ENCODE results near the gene LRRC15.

The LRRC15 gene

DNA sequence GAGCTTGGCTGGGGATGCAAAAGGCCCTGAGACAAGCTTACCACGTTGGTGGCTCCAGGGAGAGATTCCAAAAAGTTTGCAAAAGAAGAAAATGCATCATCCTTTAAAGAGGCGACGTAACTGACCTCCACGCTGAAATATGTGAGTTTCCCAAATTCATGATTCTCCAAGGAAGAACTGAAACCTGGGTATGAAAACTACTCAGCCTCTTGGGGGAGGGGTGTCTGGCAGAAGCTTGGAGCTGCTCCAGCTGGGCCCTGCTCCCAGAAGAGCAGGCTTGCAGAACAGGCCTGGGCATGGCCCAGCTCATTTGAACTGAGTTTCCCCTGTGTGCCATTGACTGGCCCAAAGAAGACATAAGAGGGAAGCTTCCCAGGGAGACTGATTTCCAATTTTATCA, 39.0 kb downstream of the LRRC15 start:
- H3K36me3 ChIP-seq (ENCODE audit: control insufficient read depth in 1 of 2, insufficient read depth in 2 of 2, low read length in 2 of 2), result no peaks in the 10 kb centered on the region
- H3K9me3 ChIP-seq (ENCODE audit: control insufficient read depth in 1 of 2, low read length in 2 of 2), result no peaks in the 10 kb centered on the region
- no peaks in the 10 kb centered on the region for H3K27me3 ChIP-seq (ENCODE audit: low read depth, low read length)
- H3K4me3 ChIP-seq (ENCODE audit: low read depth in 1 of 2, low read length in 2 of 2), result no peak overlapping the region
- no peak overlapping the region for H3K27ac ChIP-seq (ENCODE audit: low read length)
- H3K4me1 ChIP-seq (ENCODE audit: control insufficient read depth in 1 of 2, insufficient read depth in 2 of 2, low read length in 2 of 2), result peaks cover 4 to 15% of the 10 kb centered on the region in 2 donors

DNA sequence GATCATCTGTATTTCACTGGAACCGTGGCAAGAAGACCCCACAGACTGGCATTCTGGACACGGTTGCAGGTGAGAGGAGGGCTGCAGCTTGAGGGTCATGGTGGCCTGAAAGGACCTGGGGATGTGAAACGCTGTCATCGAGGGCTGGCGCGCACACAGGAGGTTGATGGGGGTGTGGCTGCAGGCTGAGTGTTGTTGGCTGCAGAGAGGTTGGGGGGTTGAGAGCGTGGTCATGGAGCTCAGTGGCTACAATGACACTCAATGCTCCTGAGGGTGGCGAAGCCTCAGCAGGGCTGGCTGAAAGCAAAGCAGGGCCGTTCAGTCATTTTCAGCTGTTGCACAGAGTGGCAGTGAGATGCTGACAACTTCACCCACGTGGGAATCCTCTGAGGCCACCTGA, 39.4 kb downstream of the LRRC15 start:
- H3K4me3 ChIP-seq (ENCODE audit: low read depth in 1 of 2, low read length in 2 of 2), result no peak overlapping the region
- no peaks in the 10 kb centered on the region for H3K36me3 ChIP-seq (ENCODE audit: control insufficient read depth in 1 of 2, insufficient read depth in 2 of 2, low read length in 2 of 2)
- H3K9me3 ChIP-seq (ENCODE audit: control insufficient read depth in 1 of 2, low read length in 2 of 2), result no peaks in the 10 kb centered on the region
- no peak overlapping the region for H3K27ac ChIP-seq (ENCODE audit: low read length)
- no peaks in the 10 kb centered on the region for H3K27me3 ChIP-seq (ENCODE audit: low read depth, low read length)
- peaks cover 4 to 15% of the 10 kb centered on the region in 2 donors for H3K4me1 ChIP-seq (ENCODE audit: control insufficient read depth in 1 of 2, insufficient read depth in 2 of 2, low read length in 2 of 2)

DNA sequence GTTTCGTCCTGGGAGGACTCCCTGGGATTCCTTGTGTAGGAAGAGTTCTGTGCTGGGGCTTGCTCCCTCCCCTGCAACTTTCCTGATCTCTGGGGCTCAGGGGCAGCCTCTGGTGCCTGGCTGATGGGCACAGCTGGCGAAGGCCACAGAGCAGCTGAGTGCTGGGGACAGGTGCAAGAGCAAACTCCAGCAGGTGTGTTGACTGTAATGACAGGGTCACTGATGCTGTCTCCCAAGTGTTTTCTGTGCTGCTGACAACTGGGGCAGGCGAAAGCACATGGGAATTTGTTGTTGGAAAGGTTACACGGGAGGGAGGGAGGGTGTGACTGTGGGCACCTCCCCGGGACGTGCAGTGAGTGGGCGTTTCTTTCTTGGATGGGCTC, 40.0 kb downstream of the LRRC15 start:
- Histone ChIP-seq H3K9me3 (ENCODE audit: control insufficient read depth in 1 of 2, low read length in 2 of 2) (no peaks in the 10 kb centered on the region), H3K27ac (ENCODE audit: low read length) (no peak overlapping the region), H3K27me3 (ENCODE audit: low read depth, low read length) (no peaks in the 10 kb centered on the region), H3K4me1 (ENCODE audit: control insufficient read depth in 1 of 2, insufficient read depth in 2 of 2, low read length in 2 of 2) (peaks cover 4 to 15% of the 10 kb centered on the region in 2 donors), H3K4me3 (ENCODE audit: low read depth in 1 of 2, low read length in 2 of 2) (no peak overlapping the region), H3K36me3 (ENCODE audit: control insufficient read depth in 1 of 2, insufficient read depth in 2 of 2, low read length in 2 of 2) (no peaks in the 10 kb centered on the region)

DNA sequence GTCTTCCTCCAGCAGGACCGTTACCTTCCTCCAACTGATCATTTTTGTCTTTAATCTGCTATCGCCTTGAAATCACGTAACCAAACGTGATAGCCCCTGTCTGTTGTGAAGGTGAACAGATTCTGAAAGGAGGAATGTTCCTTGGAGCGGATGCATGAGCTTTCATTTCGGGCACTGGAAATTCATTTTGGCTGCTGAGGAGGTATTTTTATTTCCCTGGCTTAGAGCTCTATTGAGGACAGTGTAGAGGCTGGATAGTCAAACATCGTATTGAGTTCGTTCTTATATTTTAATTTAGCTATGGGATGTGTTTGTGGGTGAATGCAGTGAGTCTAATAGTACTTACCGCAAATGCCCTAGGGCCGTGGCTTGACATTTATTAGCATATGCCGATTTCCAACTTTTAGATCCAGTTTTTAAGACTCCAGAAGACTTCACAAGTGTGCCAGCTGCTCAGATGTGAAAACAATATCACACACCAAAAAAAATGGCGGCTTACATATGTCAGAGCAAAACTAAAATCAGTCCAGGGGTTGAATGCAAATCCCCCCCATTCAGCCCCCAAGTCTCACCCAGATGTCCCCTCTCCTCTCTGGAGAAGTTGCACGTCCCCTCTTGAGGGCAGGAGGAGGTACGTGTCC, 40.5 kb downstream of the LRRC15 start:
- peaks cover 5 to 20% of the 10 kb centered on the region in 2 donors for H3K4me1 ChIP-seq (ENCODE audit: control insufficient read depth in 1 of 2, insufficient read depth in 2 of 2, low read length in 2 of 2)
- no peak overlapping the region for H3K27ac ChIP-seq (ENCODE audit: low read length)
- H3K27me3 ChIP-seq (ENCODE audit: low read depth, low read length), result no peaks in the 10 kb centered on the region

DNA sequence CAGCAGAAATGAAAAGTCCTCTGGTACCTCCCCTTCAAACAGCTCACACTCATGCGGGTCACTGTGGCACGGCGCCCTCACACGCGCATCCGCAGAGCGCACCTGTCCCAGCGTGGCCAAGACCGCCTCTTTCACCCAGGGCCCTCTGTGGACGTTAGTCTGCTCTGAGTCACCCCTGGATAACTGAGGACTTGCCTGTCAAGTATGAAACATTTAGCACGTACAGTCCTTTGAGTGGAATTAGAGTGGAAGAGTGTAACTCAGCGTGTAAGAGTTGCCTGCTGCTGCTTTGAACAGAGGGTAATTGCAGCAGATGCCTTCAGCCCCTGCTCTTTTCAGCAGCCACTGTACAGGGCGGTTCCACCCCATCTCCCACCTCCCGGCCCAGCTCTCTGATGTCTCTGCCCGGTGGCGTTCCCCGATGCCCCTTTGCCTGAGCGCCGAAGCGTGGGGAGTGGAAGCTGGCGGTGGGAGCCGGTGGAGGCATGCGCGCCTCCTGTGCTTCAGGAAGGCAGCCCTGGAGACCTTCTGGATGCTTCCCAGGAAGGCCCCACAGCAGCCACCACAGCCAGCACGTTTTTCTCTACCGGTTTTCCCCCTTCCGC, 41.4 kb downstream of the LRRC15 start:
- Histone ChIP-seq H3K36me3 (ENCODE audit: control insufficient read depth in 1 of 2, insufficient read depth in 2 of 2, low read length in 2 of 2) (no peaks in the 10 kb centered on the region), H3K4me3 (ENCODE audit: low read depth in 1 of 2, low read length in 2 of 2) (no peak overlapping the region), H3K9me3 (ENCODE audit: control insufficient read depth in 1 of 2, low read length in 2 of 2) (no peaks in the 10 kb centered on the region), H3K27ac (ENCODE audit: low read length) (no peak overlapping the region), H3K4me1 (ENCODE audit: control insufficient read depth in 1 of 2, insufficient read depth in 2 of 2, low read length in 2 of 2) (peaks cover 8 to 18% of the 10 kb centered on the region in 2 donors), H3K27me3 (ENCODE audit: low read depth, low read length) (no peaks in the 10 kb centered on the region)

More for the DNA sequence above, 40.5 kb downstream of the LRRC15 start:
- H3K36me3 ChIP-seq (ENCODE audit: control insufficient read depth in 1 of 2, insufficient read depth in 2 of 2, low read length in 2 of 2), result no peaks in the 10 kb centered on the region
- no peak overlapping the region for H3K4me3 ChIP-seq (ENCODE audit: low read depth in 1 of 2, low read length in 2 of 2)
- H3K9me3 ChIP-seq (ENCODE audit: control insufficient read depth in 1 of 2, low read length in 2 of 2), result no peaks in the 10 kb centered on the region

DNA sequence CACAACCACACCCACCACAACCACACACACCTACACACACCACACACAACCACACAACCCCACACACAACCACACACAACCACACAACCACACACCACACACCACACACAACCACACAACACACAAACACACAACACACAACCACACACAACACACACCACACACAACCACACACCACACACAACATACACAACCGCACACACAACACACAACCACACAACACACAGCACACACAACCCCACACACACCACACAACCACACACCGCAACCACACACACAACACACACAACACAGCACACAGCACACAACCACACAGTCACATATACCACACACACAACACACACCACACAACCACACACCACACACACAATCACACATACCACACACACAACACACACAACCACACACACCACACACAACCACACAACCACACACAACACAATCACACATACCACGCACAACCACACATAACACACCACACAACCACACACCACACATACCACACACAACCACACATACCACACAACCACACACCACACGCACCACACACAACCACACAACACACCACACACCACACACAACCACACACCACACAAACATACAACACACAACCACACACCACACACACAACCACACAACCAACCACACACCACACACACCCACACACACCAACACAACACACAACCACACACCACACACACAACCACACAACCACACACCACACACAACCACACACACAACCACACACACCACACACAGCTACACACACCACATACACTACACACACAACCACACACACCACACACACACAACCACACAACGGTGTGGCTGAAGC, 42.1 kb downstream of the LRRC15 start:
- Histone ChIP-seq H3K27me3 (ENCODE audit: low read depth, low read length) (no peaks in the 10 kb centered on the region), H3K9me3 (ENCODE audit: control insufficient read depth in 1 of 2, low read length in 2 of 2) (no peaks in the 10 kb centered on the region), H3K36me3 (ENCODE audit: control insufficient read depth in 1 of 2, insufficient read depth in 2 of 2, low read length in 2 of 2) (no peaks in the 10 kb centered on the region), H3K4me3 (ENCODE audit: low read depth in 1 of 2, low read length in 2 of 2) (no peak overlapping the region), H3K27ac (ENCODE audit: low read length) (no peak overlapping the region), H3K4me1 (ENCODE audit: control insufficient read depth in 1 of 2, insufficient read depth in 2 of 2, low read length in 2 of 2) (peaks cover 8 to 17% of the 10 kb centered on the region in 2 donors)

DNA sequence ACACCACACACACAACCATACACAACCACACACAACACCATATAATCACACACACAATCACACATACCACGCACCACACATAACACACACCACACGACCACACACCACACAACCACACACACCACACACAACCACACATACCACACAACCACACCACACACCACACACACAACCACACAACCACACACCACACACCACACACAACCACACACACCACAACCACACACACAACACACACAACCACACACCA, 42.6 kb downstream of the LRRC15 start:
- no peak overlapping the region for H3K4me3 ChIP-seq (ENCODE audit: low read depth in 1 of 2, low read length in 2 of 2)
- no peak overlapping the region for H3K27ac ChIP-seq (ENCODE audit: low read length)
- H3K4me1 ChIP-seq (ENCODE audit: control insufficient read depth in 1 of 2, insufficient read depth in 2 of 2, low read length in 2 of 2), result peaks cover 8 to 17% of the 10 kb centered on the region in 2 donors
- no peaks in the 10 kb centered on the region for H3K9me3 ChIP-seq (ENCODE audit: control insufficient read depth in 1 of 2, low read length in 2 of 2)
- no peaks in the 10 kb centered on the region for H3K27me3 ChIP-seq (ENCODE audit: low read depth, low read length)
- H3K36me3 ChIP-seq (ENCODE audit: control insufficient read depth in 1 of 2, insufficient read depth in 2 of 2, low read length in 2 of 2), result no peaks in the 10 kb centered on the region

DNA sequence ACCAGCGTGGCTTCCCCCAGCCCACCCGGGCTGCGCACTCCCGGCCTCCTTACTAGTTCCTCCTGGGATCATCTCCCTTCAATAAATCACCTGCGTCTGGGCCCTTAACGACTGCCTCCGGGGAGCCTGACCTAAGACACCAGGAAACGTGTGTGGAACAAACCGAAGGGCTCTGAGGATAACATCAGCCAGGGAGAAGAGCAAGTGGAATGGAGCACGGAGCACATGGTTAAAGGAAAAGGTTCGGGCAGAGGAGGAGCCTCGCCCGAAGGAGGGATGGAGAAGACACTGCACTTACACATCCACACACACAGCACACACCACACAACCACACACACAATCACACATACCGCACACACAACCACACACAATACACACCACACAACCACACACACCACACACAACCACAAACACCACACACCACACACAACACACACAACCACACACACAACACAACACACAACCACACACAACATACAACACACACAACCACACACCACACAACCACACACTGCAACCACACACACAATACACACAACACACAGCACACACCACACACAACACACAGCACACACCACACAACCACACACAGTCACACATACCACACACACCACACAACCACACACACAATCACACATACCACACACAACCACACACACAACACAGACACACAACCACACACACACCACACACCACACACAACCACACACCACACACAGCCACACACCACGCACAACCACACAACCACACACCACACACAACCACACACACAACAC, 43.2 kb downstream of the LRRC15 start:
- Histone ChIP-seq H3K36me3 (ENCODE audit: control insufficient read depth in 1 of 2, insufficient read depth in 2 of 2, low read length in 2 of 2) (no peaks in the 10 kb centered on the region), H3K27ac (ENCODE audit: low read length) (no peak overlapping the region), H3K9me3 (ENCODE audit: control insufficient read depth in 1 of 2, low read length in 2 of 2) (no peaks in the 10 kb centered on the region), H3K4me1 (ENCODE audit: control insufficient read depth in 1 of 2, insufficient read depth in 2 of 2, low read length in 2 of 2) (peaks cover 8 to 17% of the 10 kb centered on the region in 2 donors), H3K4me3 (ENCODE audit: low read depth in 1 of 2, low read length in 2 of 2) (no peak overlapping the region), H3K27me3 (ENCODE audit: low read depth, low read length) (no peaks in the 10 kb centered on the region)

DNA sequence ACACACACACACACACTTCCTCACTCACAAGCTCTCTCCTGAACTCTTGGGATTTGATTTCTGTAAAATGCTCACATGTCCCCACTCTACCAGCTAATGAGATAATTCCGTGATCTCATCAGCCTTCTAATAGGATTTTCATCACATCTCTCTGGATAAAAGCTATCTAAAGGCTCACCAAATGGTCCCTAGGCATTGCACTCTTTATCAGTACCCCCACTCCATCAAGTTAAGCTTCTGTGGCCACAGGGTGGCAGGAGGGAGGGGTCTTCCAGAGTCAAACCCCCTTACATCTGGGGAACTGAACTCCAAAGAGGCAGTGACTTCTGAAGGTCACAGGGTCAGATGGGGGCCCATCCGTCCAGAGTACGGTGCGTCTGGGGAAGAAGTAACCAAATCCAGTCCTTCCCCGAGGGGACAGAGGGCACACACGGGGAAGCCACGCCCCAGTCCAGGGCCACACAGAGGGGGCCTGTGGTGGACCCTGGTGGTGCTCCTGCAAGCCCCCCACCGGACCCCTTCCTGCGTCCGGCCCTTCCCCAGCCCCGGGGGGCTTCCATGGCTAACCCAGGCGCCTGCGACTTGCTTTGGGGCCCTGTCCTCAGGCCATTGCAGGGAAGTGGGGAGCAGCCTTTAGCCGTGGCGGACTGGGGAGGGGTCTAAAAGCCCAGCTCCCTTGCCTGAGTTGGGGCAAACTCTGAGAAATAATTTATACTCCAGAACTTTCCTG, 44.0 kb downstream of the LRRC15 start:
- H3K36me3 ChIP-seq (ENCODE audit: control insufficient read depth in 1 of 2, insufficient read depth in 2 of 2, low read length in 2 of 2), result no peaks in the 10 kb centered on the region
- H3K4me3 ChIP-seq (ENCODE audit: low read depth in 1 of 2, low read length in 2 of 2), result no peak overlapping the region
- peaks cover 8 to 12% of the 10 kb centered on the region in 2 donors for H3K4me1 ChIP-seq (ENCODE audit: control insufficient read depth in 1 of 2, insufficient read depth in 2 of 2, low read length in 2 of 2)
- H3K9me3 ChIP-seq (ENCODE audit: control insufficient read depth in 1 of 2, low read length in 2 of 2), result no peaks in the 10 kb centered on the region
- H3K27ac ChIP-seq (ENCODE audit: low read length), result no peak overlapping the region
- no peaks in the 10 kb centered on the region for H3K27me3 ChIP-seq (ENCODE audit: low read depth, low read length)

DNA sequence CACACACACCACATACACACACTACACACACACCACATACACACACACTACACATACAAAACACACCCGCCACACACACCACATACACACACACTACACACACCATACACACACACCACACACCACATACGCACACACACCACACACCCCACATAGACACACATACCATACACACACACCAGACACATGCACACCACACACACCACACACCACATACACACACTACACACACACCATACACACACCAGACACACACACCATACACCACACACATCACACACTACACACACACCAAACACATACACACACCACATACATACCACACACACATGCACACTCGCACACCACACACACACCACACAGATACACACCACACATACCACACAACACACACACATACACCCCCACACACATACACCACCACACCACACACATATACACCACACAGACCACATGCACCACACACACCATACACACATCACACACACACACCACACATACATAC, 44.7 kb downstream of the LRRC15 start:
- Histone ChIP-seq H3K9me3 (ENCODE audit: control insufficient read depth in 1 of 2, low read length in 2 of 2) (no peaks in the 10 kb centered on the region), H3K4me3 (ENCODE audit: low read depth in 1 of 2, low read length in 2 of 2) (no peak overlapping the region), H3K27ac (ENCODE audit: low read length) (no peak overlapping the region), H3K27me3 (ENCODE audit: low read depth, low read length) (no peaks in the 10 kb centered on the region), H3K4me1 (ENCODE audit: control insufficient read depth in 1 of 2, insufficient read depth in 2 of 2, low read length in 2 of 2) (peaks cover 4 to 11% of the 10 kb centered on the region in 2 donors), H3K36me3 (ENCODE audit: control insufficient read depth in 1 of 2, insufficient read depth in 2 of 2, low read length in 2 of 2) (no peaks in the 10 kb centered on the region)

Measured in muscle layer of duodenum (tissue), 2 donors.